GM20000 (cell line): ENCODE data around the gene ANAPC2.

Experiments used
- DNase-seq: peaks from one replicate; pipeline ENCODE4 v3.0.0; 2012; ENCODE audit warnings: low spot score
- CTCF ChIP-seq: IDR thresholded peaks from 2 replicates; pipeline ENCODE4 v1.5.1; 2012; ENCODE audit warnings: mild to moderate bottlenecking, control low read depth; ENCODE audit errors: extremely low read depth, missing control alignments

ANAPC2 gene

GRCh38 chr9:137198051-137198901 is 9.9 kb upstream of the ANAPC2 start:
- no peak for DNase-seq
- no peak for TF ChIP-seq CTCF

GRCh38 chr9:137195525-137196220 is 7.3 kb upstream of the ANAPC2 start:
- TF ChIP-seq CTCF, result no peak
- DNase-seq, result no peak

- DNase-seq, result no peak
- TF ChIP-seq CTCF, result no peak
These were observed 6.5 kb upstream of the ANAPC2 start for GRCh38 chr9:137194909-137195308.

- DNase-seq, result no peak
- no peak for TF ChIP-seq CTCF
These were observed 6.0 kb upstream of the ANAPC2 start for GRCh38 chr9:137194388-137194787.

- no peak for TF ChIP-seq CTCF
- DNase-seq, result no peak
These were observed 5.4 kb upstream of the ANAPC2 start for GRCh38 chr9:137193771-137194170.

- DNase-seq, result no peak
- TF ChIP-seq CTCF, result no peak
These were observed 4.5 kb upstream of the ANAPC2 start for GRCh38 chr9:137192859-137193258.

GRCh38 chr9:137192448-137192780 is 4.1 kb upstream of the ANAPC2 start:
- no peak for TF ChIP-seq CTCF
- no peak for DNase-seq
